Activated CD4-positive, alpha-beta T cell treated with anti-CD3 and anti-CD28 coated beads, Interleukin-2, amount 10 ng/mL, durations not matched to agents 7 days and 5 days (primary cell): ENCODE results near the gene ANKMY1. TPM values are rescaled to one million over a fixed set of nuclear protein-coding genes. Genes with fewer than 3 reads are reported as not detected.

Experiments used
- CTCF ChIA-PET: fragments of 350-600 bp; sonication (Branson Sonifier 250); formaldehyde crosslinking; loops from one replicate; lab custom pipeline; 2021; ENCODE audit warnings: antibody characterized with exemption; lab: Charles Lee
- POLR2A ChIA-PET: fragments of 350-600 bp; sonication (Branson Sonifier 250); formaldehyde crosslinking; loops from one replicate; lab custom pipeline; 2021; ENCODE audit warnings: antibody characterized with exemption; lab: Charles Lee
- DNase-seq: peaks from one replicate; pipeline ENCODE4 v3.0.0-alpha.2; 2020
- H3K27ac Mint-ChIP-seq: one replicate; pipeline ENCODE4 v1.8.0; 2021; ENCODE audit warnings: mild to moderate bottlenecking, moderate library complexity, mixed read lengths
- H3K27me3 Mint-ChIP-seq: one replicate; pipeline ENCODE4 v1.8.0; 2021; ENCODE audit warnings: mixed read lengths
- H3K36me3 Mint-ChIP-seq: one replicate; pipeline ENCODE4 v1.8.0; 2021; ENCODE audit warnings: low read depth, mixed read lengths
- H3K4me1 Mint-ChIP-seq: one replicate; pipeline ENCODE4 v1.8.0; 2021; ENCODE audit warnings: mixed read lengths
- H3K4me3 Mint-ChIP-seq: one replicate; pipeline ENCODE4 v1.8.0; 2021; ENCODE audit warnings: mild to moderate bottlenecking, moderate library complexity, mixed read lengths
- H3K9me3 Mint-ChIP-seq: one replicate; pipeline ENCODE4 v1.8.0; 2021; ENCODE audit warnings: mixed read lengths
- total RNA-seq, 2 experiments: library from RNA; stranded (reverse); gene quantifications; one replicate each; pipeline ENCODE4 v1.2.3, GENCODE V29; 2021

The ANKMY1 gene
- total RNA-seq, 2 experiments from 2014 or later, result 38.5 to 39.5 TPM

GRCh38 chr2:240453461-240454105, 104.2 kb downstream of the ANKMY1 start:
- ChIA-PET POLR2A (no interaction called here), CTCF (no interaction called here)
- Mint-ChIP-seq H3K9me3 (no peaks in the 10 kb centered on the region), H3K27ac (no peak overlapping the region), H3K27me3 (peaks cover 34% of the 10 kb centered on the region), H3K4me1 (peaks cover 4% of the 10 kb centered on the region), H3K4me3 (no peak overlapping the region), H3K36me3 (no peaks in the 10 kb centered on the region)
- DNase-seq, result no peak

GRCh38 chr2:240452462-240453256, 105.1 kb downstream of the ANKMY1 start:
- ChIA-PET CTCF (interaction anchor here (1.3 kb wide), 1 partner anchor 16 kb away, joined by 4 read pairs; no protein-coding TSS in a partner anchor), POLR2A (no interaction called here)
- H3K27me3 Mint-ChIP-seq, result peaks cover 34% of the 10 kb centered on the region

GRCh38 chr2:240451791-240452461, 105.9 kb downstream of the ANKMY1 start:
- no peak overlapping the region for H3K4me3 Mint-ChIP-seq
- POLR2A ChIA-PET, result no interaction called here

More at GRCh38 chr2:240452462-240453256, 105.1 kb downstream of the ANKMY1 start:
- H3K9me3 Mint-ChIP-seq, result no peaks in the 10 kb centered on the region
- no peak overlapping the region for H3K4me3 Mint-ChIP-seq
- H3K4me1 Mint-ChIP-seq, result peaks cover 4% of the 10 kb centered on the region
- H3K36me3 Mint-ChIP-seq, result no peaks in the 10 kb centered on the region
- no peak for DNase-seq
- H3K27ac Mint-ChIP-seq, result no peak overlapping the region

GRCh38 chr2:240451108-240451611, 106.6 kb downstream of the ANKMY1 start:
- Mint-ChIP-seq H3K36me3 (no peaks in the 10 kb centered on the region), H3K4me3 (no peak overlapping the region), H3K9me3 (no peaks in the 10 kb centered on the region), H3K27me3 (peaks cover 31% of the 10 kb centered on the region), H3K27ac (no peak overlapping the region), H3K4me1 (peaks cover 4% of the 10 kb centered on the region)
- no peak for DNase-seq
- POLR2A ChIA-PET, result no interaction called here
- CTCF ChIA-PET, result interaction anchor here (1.3 kb wide), 1 partner anchor 15 kb away, joined by 4 read pairs; no protein-coding TSS in a partner anchor

More at GRCh38 chr2:240451791-240452461, 105.9 kb downstream of the ANKMY1 start:
- CTCF ChIA-PET, result interaction anchor here (1.3 kb wide), 1 partner anchor 16 kb away, joined by 4 read pairs; no protein-coding TSS in a partner anchor
- H3K36me3 Mint-ChIP-seq, result no peaks in the 10 kb centered on the region
- DNase-seq, result no peak
- H3K27me3 Mint-ChIP-seq, result peaks cover 34% of the 10 kb centered on the region
- no peak overlapping the region for H3K27ac Mint-ChIP-seq
- peaks cover 4% of the 10 kb centered on the region for H3K4me1 Mint-ChIP-seq
- no peaks in the 10 kb centered on the region for H3K9me3 Mint-ChIP-seq

GRCh38 chr2:240450532-240451107, 107.2 kb downstream of the ANKMY1 start:
- CTCF ChIA-PET, result no interaction called here
- no peak for DNase-seq
- H3K4me3 Mint-ChIP-seq, result no peak overlapping the region
- no peaks in the 10 kb centered on the region for H3K9me3 Mint-ChIP-seq
- H3K36me3 Mint-ChIP-seq, result no peaks in the 10 kb centered on the region
- H3K27me3 Mint-ChIP-seq, result peaks cover 31% of the 10 kb centered on the region
- H3K4me1 Mint-ChIP-seq, result peaks cover 4% of the 10 kb centered on the region
- H3K27ac Mint-ChIP-seq, result no peak overlapping the region
- POLR2A ChIA-PET, result no interaction called here

- no peak overlapping the region for H3K27ac Mint-ChIP-seq
- no peak for DNase-seq
- peaks cover 4% of the 10 kb centered on the region for H3K4me1 Mint-ChIP-seq
- H3K4me3 Mint-ChIP-seq, result no peak overlapping the region
- no peaks in the 10 kb centered on the region for H3K36me3 Mint-ChIP-seq
- POLR2A ChIA-PET, result no interaction called here
- no peaks in the 10 kb centered on the region for H3K9me3 Mint-ChIP-seq
- H3K27me3 Mint-ChIP-seq, result peaks cover 29% of the 10 kb centered on the region
- CTCF ChIA-PET, result no interaction called here
Measured at GRCh38 chr2:240449764-240450531, 107.8 kb downstream of the ANKMY1 start.

- Mint-ChIP-seq H3K27me3 (peaks cover 18% of the 10 kb centered on the region), H3K36me3 (no peaks in the 10 kb centered on the region), H3K4me1 (peaks cover 2% of the 10 kb centered on the region), H3K9me3 (no peaks in the 10 kb centered on the region), H3K27ac (no peak overlapping the region), H3K4me3 (no peak overlapping the region)
- no peak for DNase-seq
- POLR2A ChIA-PET, result no interaction called here
- CTCF ChIA-PET, result no interaction called here
Measured at GRCh38 chr2:240448387-240449274, 109.2 kb downstream of the ANKMY1 start.

- H3K4me3 Mint-ChIP-seq, result no peak overlapping the region
- H3K9me3 Mint-ChIP-seq, result no peaks in the 10 kb centered on the region
- peaks cover 2% of the 10 kb centered on the region for H3K4me1 Mint-ChIP-seq
- no peak for DNase-seq
- H3K36me3 Mint-ChIP-seq, result no peaks in the 10 kb centered on the region
- peaks cover 18% of the 10 kb centered on the region for H3K27me3 Mint-ChIP-seq
- POLR2A ChIA-PET, result no interaction called here
- CTCF ChIA-PET, result no interaction called here
- no peak overlapping the region for H3K27ac Mint-ChIP-seq
Measured at GRCh38 chr2:240447934-240448333, 109.9 kb downstream of the ANKMY1 start.

- CTCF ChIA-PET, result no interaction called here
- Mint-ChIP-seq H3K4me3 (no peak overlapping the region), H3K27me3 (peaks cover 18% of the 10 kb centered on the region), H3K27ac (no peak overlapping the region), H3K9me3 (no peaks in the 10 kb centered on the region), H3K36me3 (no peaks in the 10 kb centered on the region), H3K4me1 (peaks cover 2% of the 10 kb centered on the region)
- POLR2A ChIA-PET, result no interaction called here
- DNase-seq, result no peak
Measured at GRCh38 chr2:240447331-240447730, 110.5 kb downstream of the ANKMY1 start.

- Mint-ChIP-seq H3K27me3 (peaks cover 12% of the 10 kb centered on the region), H3K36me3 (no peaks in the 10 kb centered on the region), H3K4me1 (no peaks in the 10 kb centered on the region), H3K27ac (no peak overlapping the region), H3K4me3 (no peak overlapping the region), H3K9me3 (no peaks in the 10 kb centered on the region)
- ChIA-PET CTCF (interaction anchor here (2.0 kb wide), 1 partner anchor 10 kb away, joined by 6 read pairs; no protein-coding TSS in a partner anchor), POLR2A (no interaction called here)
- no peak for DNase-seq
Measured at GRCh38 chr2:240446664-240447175, 111.1 kb downstream of the ANKMY1 start.
